ENCODE data around the gene MBD6. TPM values are rescaled to one million over a fixed set of nuclear protein-coding genes. Genes with fewer than 3 reads are reported as not detected.

Gene MBD6, protein sequence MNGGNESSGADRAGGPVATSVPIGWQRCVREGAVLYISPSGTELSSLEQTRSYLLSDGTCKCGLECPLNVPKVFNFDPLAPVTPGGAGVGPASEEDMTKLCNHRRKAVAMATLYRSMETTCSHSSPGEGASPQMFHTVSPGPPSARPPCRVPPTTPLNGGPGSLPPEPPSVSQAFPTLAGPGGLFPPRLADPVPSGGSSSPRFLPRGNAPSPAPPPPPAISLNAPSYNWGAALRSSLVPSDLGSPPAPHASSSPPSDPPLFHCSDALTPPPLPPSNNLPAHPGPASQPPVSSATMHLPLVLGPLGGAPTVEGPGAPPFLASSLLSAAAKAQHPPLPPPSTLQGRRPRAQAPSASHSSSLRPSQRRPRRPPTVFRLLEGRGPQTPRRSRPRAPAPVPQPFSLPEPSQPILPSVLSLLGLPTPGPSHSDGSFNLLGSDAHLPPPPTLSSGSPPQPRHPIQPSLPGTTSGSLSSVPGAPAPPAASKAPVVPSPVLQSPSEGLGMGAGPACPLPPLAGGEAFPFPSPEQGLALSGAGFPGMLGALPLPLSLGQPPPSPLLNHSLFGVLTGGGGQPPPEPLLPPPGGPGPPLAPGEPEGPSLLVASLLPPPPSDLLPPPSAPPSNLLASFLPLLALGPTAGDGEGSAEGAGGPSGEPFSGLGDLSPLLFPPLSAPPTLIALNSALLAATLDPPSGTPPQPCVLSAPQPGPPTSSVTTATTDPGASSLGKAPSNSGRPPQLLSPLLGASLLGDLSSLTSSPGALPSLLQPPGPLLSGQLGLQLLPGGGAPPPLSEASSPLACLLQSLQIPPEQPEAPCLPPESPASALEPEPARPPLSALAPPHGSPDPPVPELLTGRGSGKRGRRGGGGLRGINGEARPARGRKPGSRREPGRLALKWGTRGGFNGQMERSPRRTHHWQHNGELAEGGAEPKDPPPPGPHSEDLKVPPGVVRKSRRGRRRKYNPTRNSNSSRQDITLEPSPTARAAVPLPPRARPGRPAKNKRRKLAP
- total RNA-seq (2014; rRNA removed; shearing (Covaris generic)) (21.8 and 23.9 TPM in 2 replicates), total RNA-seq (2022) (110 and 112 TPM in 2 replicates), Bru-seq, nascent RNA (percentile 73 among the genes with signal in this experiment), BruChase-seq, experiment 1, labeled RNA remaining after a 6-hour chase (percentile 90 among the genes with signal in this experiment), BruChase-seq, experiment 2, labeled RNA remaining after a 2-hour chase (percentile 89 among the genes with signal in this experiment)
- long read RNA-seq, full-length matches to known transcripts, result 1 of 30 reads
- long read RNA-seq, partial matches to known transcripts, result 19 of 30 reads
- long read RNA-seq, other reads (novel, unspliced or antisense), result 10 of 30 reads

GRCh38 chr12:57522011-57522886 lies at the start of gene MBD6:
Gene MBD6, plus strand, starts transcription at chr12:57522824. Its CDS starts 1,480 bp downstream, at chr12:57524304.
- TF ChIP-seq CTCF (conservative IDR thresholded peaks at IDR 0.05; ENCODE audit: low read length) (peak; percentile 26; the same call in 1 of the 2 replicates), EZH2phosphoT487 (IDR thresholded peaks at IDR 0.05; ENCODE audit: borderline replicate concordance, low read depth, low read length) (no peak)
- Histone ChIP-seq H3K9me3 (ENCODE audit: low read length) (no peaks in the 10 kb centered on the region), H3K79me2 (ENCODE audit: insufficient read depth, low read depth, low read length) (peaks cover 44% of the 10 kb centered on the region), H3K9me2 (ENCODE audit: insufficient read depth, low read length) (no peaks in the 10 kb centered on the region), H3K27ac (ENCODE audit: low read depth, low read length, poor library complexity, severe bottlenecking) (peak within 1 kb of the TSS; percentile 97), H4K20me1 (ENCODE audit: insufficient read depth, low read length) (peaks cover 22% of the 10 kb centered on the region), H2AFZ (ENCODE audit: low read length) (peak within 1 kb of the TSS; percentile 54; the same call in 1 of the 2 replicates), H3K4me3 (ENCODE audit: low read depth, low read length, poor library complexity, severe bottlenecking) (peak within 1 kb of the TSS; percentile 83), H3K4me2 (ENCODE audit: low read length) (peak within 1 kb of the TSS; percentile 94), H3K4me1 (ENCODE audit: insufficient read depth, low read length, poor library complexity, severe bottlenecking) (peaks cover 52% of the 10 kb centered on the region), H3K36me3 (ENCODE audit: insufficient read depth, low read length) (peaks cover 60% of the 10 kb centered on the region)
- no TSS peak for BruUV-seq (replicated peaks)
- intact Hi-C loops (cut with micrococcal nuclease; ENCODE audit: unreplicated experiment), result loop anchor here (2.0 to 5.0 kb wide), 3 partner anchors 25 to 230 kb away; partner anchors contain the start of genes CDK4, DCTN2 and PIP4K2C
- CTCF ChIA-PET (ENCODE audit: unreplicated experiment), result interaction anchor here (0.6 kb wide), 1 partner anchor 12 kb away, joined by 3 read pairs; no protein-coding TSS in a partner anchor
- POLR2A ChIA-PET, result no interaction called here
- peak; percentile 92 for DNase-seq (ENCODE audit: low spot score)

GRCh38 chr12:57473392-57473791 lies 49.2 kb upstream of the MBD6 start:
- TF ChIP-seq EZH2phosphoT487 (IDR thresholded peaks at IDR 0.05; ENCODE audit: borderline replicate concordance, low read depth, low read length) (no peak), CTCF (conservative IDR thresholded peaks at IDR 0.05; ENCODE audit: low read length) (no peak)
- Histone ChIP-seq H2AFZ (ENCODE audit: low read length) (no peak overlapping the region), H3K9me3 (ENCODE audit: low read length) (no peaks in the 10 kb centered on the region), H4K20me1 (ENCODE audit: insufficient read depth, low read length) (no peaks in the 10 kb centered on the region), H3K27ac (ENCODE audit: low read depth, low read length, poor library complexity, severe bottlenecking) (no peak overlapping the region), H3K9me2 (ENCODE audit: insufficient read depth, low read length) (no peaks in the 10 kb centered on the region), H3K36me3 (ENCODE audit: insufficient read depth, low read length) (peaks cover 63% of the 10 kb centered on the region), H3K4me2 (ENCODE audit: low read length) (no peak overlapping the region), H3K4me3 (ENCODE audit: low read depth, low read length, poor library complexity, severe bottlenecking) (no peak overlapping the region), H3K79me2 (ENCODE audit: insufficient read depth, low read depth, low read length) (peaks cover 12% of the 10 kb centered on the region; the same call in 1 of the 2 replicates), H3K4me1 (ENCODE audit: insufficient read depth, low read length, poor library complexity, severe bottlenecking) (peaks cover 27% of the 10 kb centered on the region)
- POLR2A ChIA-PET, result no interaction called here
- CTCF ChIA-PET (ENCODE audit: unreplicated experiment), result no interaction called here
- intact Hi-C loops (cut with micrococcal nuclease; ENCODE audit: unreplicated experiment), result no loop called here
- no peak for DNase-seq (ENCODE audit: low spot score)
- no TSS peak for BruUV-seq (replicated peaks)

All from OCI-LY7 (cell line).